NCI-H446 (cell line): Measurements from ENCODE around the gene GAS7.
"Not testable (repeated sequence)": the region's sequence is repeated elsewhere in the genome, so short reads cannot be mapped to it uniquely, and the experiment has no call there.

Experiments
- DNase-seq, 2 experiments: peaks; one replicate each; lab custom pipeline; 2025; lab: John Stamatoyannopoulos, UW

The GAS7 gene

GRCh38 chr17:10072556-10073425 is 125.6 kb downstream of the GAS7 start:
- no peak for DNase-seq

GRCh38 chr17:10072086-10072485 is 126.3 kb downstream of the GAS7 start:
- DNase-seq: no peak

GRCh38 chr17:10071141-10071540 is 127.3 kb downstream of the GAS7 start:
- no peak for DNase-seq

- no peak for DNase-seq
Measured at GRCh38 chr17:10070690-10071089, 127.7 kb downstream of the GAS7 start.

GRCh38 chr17:10069301-10069700 is 129.1 kb downstream of the GAS7 start:
- DNase-seq: no peak

GRCh38 chr17:10067446-10068143 is 130.8 kb downstream of the GAS7 start:
- no peak for DNase-seq

- no peak for DNase-seq
Measured at GRCh38 chr17:10064536-10064935, 133.9 kb downstream of the GAS7 start.

GRCh38 chr17:10063730-10064241 is 134.6 kb downstream of the GAS7 start:
- no peak for DNase-seq

GRCh38 chr17:10062691-10063385 is 135.6 kb downstream of the GAS7 start:
- no peak for DNase-seq

GRCh38 chr17:10061111-10061845 is 137.1 kb downstream of the GAS7 start:
- DNase-seq: no peak

GRCh38 chr17:10060526-10060925 is 137.9 kb downstream of the GAS7 start:
- DNase-seq: no peak

GRCh38 chr17:10059684-10060211 is 138.7 kb downstream of the GAS7 start:
- DNase-seq: no peak

GRCh38 chr17:10058921-10059683 is 139.3 kb downstream of the GAS7 start:
- DNase-seq: no peak

- DNase-seq: not testable (repeated sequence)
Measured at GRCh38 chr17:10057466-10057865, 140.9 kb downstream of the GAS7 start.

- DNase-seq: no peak
Measured at GRCh38 chr17:10055262-10055975, 143.0 kb downstream of the GAS7 start.

GRCh38 chr17:10053782-10054540 is 144.4 kb downstream of the GAS7 start:
- no peak for DNase-seq

- no peak for DNase-seq
Measured at GRCh38 chr17:10052106-10052813, 146.1 kb downstream of the GAS7 start.

- DNase-seq: no peak
Measured at GRCh38 chr17:10051112-10051511, 147.3 kb downstream of the GAS7 start.
